ENCODE measurements around the gene SAMHD1.
"Not testable (repeated sequence)": the region's sequence is repeated elsewhere in the genome, so short reads cannot be mapped to it uniquely, and the experiment has no call there.

SAMHD1 gene

DNA sequence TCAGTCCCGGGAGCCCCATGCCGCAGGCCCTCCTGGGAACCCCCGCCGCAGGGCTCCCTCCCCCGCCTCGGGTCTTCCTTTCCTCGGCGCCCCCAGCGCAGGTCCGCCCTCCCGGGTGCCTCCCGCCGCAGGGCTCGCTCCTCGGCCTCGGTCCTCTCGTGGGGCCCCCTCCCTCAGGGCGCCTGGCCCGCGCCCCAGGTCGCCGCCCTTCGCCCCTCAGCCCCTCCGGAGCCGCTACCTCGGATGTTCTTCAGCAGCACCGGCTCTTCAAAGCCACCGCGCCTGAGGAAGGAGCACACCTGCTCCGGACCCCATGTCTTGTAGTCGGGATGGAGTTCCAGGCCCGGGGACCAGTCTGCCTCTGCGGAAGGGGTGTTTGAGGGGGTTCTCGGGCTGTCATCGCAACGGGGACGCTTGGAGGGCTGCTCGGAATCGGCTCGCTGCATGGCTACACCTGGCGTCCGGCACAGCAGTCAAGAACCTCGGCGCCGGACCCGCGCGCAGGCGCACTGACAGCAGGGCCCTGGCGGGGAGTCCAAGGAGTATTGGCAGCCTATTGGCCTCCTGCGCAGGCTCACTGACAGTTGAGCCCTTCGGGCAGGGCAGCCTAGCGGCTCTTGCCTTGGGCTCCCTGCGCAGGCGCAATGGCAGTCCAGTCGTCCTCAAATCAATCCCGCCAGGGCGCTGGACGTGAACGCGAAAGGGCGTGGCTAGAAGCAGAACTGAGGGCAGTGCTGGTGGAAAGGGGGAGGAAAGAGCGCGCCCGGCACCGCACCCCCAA, at the start of gene SAMHD1:
TSS of gene SAMHD1 (minus strand) at position 511 of the 781 bp plus-strand sequence. CDS start at position 446, 65 bp downstream.
- DNase-seq: peak; percentile 95

DNA sequence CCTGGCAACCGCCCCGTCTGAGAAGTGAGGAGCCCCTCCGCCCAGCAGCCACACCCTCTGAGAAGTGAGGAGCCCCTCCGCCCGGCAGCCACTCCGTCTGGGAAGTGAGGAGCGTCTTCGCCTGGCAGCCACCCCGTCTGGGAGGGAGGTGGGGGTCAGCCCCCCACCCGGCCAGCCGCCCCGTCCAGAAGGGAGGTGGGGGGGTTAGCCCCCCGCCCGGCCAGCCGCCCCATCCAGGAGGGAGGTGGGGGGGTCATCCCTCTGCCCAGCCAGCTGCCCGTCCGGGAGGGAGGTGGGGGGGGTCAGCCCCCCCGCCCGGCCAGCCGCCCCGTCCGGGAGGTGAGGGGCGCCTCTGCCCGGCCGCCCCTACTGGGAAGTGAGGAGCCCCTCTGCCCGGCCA, 48.7 kb upstream of the SAMHD1 start:
- not testable (repeated sequence) for DNase-seq

DNA sequence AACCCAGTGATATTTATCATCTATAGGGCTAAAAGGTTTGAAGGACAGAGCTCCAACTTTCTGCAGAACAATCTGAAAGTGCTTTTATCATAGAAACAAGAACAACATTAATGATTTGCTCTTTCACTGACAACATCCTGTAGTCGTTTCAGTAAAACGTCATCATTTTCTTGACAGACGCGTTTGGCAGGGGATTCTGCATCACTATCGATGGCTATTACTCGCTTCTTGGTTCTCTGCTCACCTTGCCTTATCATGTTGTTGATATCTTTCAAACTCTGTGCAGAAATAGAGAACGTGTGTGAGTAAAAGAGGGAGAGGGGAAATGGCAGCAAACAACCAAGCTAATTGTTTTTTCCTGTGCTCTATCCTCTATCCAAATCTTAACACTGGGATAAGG, 47.1 kb upstream of the SAMHD1 start:
- DNase-seq: no peak

DNA sequence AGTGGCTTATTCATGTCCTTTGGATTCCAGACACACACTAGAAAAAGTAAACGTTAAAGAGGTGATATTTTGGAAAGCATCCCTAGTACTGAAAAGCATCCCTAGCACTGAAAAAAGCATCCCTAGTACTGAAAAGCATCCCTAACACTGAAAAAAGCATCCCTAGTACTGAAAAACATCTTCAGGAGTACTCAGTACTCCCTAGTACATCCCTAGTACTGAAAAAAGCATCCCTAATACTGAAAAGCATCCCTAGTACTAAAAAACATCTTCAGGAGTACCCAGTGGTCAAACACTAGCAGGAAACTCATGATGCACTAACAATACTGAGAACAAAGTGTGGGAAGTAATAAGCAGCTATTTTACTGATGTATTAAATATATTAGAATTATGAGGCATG, 45.6 kb upstream of the SAMHD1 start:
- no peak for DNase-seq

DNA sequence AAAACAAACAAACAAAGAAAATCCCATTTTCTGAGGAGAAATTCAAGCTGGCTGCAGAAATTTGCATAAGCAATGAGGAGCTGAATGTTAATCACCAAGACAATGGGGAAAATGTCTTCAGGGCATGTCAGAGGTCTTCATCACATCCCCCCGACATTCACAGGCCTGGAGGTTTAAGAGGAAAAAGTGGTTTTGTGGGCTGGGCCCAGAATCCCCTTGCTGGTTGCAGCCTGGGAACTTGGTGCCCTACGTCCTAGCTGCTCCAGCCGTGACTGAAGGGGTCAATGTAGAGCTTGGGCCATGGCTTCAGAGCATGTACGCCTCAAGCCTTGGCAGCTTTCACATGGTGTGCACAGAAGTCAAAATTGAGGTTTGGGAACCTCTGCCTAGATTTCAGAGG, 42.7 kb upstream of the SAMHD1 start:
- DNase-seq: not testable (repeated sequence)

DNA sequence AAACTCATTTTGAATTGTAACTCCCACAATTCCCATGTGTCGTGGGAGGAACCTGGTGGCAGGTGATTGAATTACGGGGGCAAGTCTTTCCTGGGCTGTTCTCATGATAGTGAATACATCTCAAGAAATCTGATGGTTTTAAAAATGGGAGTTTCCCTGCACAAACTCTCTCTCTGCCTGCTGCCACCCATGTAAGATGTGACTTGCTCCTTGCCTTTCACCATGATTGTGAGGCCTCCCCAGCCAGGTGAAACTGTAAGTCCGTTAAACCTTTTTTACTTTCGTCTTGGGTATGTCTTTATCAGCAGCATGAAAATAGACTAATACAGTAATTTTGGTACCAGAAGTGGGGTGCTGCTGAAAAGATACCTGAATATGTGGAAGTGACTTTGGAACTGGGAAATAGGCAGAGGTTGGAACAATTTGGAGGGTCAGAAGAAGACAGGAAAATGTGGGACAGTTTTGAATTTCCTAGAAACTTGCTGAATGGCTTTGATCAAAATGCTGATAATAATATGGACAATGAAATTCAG, 41.4 kb upstream of the SAMHD1 start:
- no peak for DNase-seq

DNA sequence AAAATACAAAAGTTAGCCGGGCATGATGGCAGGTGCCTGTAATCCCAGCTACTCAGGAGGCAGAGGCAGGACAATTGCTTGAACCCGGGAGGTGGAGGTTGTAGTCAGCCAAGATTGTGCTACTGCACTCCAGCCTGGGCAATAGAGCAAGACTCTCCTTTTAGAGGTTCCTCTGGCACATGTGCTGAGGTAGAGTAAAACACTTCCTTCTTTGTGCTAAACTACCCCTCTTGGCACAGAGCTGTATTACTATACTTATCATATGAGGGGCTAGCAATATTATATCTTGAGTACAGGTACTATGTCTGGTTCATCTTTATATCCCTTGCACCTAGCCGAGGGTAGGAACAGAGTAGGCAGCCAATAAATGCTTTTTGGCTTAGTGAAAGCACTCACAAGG, 40.2 kb upstream of the SAMHD1 start:
- DNase-seq: no peak

DNA sequence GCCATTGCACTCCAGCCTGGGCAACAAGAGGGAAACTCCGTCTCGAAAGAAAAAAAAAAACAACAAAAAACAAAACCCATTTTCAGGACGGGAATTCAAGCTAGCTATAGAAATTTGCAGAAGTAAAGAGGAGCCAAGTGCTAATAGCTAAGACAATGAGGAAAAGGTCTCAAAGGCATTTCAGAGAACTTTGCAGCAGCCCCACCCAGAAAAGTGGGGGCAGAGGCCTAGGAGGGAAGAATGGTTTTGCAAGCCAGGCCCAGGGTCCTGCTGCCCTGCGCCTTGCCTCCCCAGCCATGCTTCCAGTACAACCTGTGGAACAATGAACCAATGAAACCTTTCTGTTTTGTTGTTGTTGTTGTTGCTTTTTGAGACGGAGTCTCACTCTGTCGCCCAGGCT, 38.3 kb upstream of the SAMHD1 start:
- no peak for DNase-seq

DNA sequence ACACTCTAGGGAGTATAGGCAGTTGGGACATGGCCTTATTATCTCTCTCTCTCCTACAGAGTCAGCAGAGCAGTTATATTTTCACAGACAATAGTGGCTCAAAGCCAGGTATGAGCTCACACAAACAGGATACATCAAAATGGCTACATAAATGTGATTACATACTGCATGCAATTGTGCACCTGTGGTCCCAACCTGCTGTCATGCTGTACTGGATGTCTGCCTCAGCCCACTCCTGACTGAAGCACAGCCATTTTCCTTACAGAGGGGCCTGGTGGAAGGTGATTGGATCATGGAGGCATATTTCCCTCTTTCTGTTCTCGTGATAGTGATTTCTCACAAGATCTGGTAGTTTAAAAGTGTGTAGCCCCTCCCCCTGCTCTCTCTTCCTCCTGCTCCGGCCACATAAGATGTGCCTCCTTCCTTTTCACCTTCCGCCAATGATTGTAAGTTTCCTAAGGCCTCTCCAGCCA, 37.0 kb upstream of the SAMHD1 start:
- no peak for DNase-seq

DNA sequence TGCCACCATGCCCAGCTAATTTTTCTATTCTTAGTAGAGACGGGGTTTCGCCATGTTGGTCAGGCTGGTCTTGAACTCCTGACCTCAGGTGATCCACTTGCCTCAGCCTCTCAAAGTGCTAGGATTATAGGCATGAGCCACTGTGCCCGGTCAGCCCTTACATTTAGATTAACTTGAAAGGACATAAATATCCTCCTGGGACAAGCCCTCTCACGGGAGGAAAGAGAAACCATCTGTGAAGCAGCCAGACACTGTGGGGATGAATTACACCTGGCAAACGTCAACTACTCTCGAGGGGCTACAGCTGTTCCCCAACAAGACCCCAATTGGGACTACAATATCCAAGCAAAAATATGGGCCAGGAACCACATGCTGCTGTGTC, 32.7 kb upstream of the SAMHD1 start:
- DNase-seq: no peak

DNA sequence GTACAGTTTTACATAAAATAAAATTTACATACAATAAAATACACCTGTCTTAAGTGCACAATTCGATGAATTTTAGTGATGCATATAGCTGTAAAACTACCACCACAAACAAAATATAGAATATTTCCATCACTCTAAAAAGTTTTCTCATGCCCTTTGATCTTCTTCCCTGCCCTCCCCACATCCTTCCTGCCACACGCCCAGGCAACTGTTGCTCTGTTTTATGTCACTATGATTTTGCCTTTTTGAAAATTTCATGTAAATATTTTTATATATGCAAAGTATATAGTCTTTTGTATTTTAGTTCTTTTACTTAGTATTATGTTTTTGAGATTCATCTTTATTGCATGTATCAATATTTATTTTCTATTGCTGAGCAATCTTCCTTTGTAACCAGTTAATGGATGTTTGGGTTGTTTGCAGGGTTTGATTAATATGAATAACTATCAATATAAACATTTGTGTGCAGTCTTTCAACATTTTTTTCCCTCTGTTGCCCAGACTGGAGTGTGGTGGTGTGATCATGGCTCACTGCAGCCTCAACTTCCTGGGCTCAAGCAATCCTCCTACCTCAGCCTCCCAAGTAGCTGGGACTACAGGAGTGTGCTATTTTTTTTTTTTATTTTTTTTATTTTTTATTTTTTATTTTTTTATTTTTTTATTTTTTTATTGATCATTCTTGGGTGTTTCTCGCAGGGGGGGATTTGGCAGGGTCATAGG, 23.8 kb upstream of the SAMHD1 start:
- no peak for DNase-seq

DNA sequence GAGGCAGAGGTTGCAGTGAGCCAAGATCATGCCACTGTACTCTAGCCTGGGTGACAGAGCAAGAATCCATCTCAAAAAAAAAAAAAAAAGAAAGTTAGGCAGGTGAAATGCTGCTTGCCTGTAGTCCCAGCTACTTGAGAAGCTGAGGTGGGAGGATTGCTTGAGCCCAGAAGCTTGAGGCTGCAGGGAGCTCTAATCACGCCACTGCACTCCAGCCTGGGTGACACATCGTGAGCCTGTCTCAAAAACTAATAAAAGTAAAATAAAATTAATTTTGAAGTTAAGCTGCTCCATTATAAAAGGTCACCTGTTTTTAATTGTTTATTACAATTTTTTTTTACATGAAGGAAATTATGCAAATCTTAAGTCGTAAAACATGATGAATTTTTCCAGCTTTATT, 23.2 kb upstream of the SAMHD1 start:
- no peak for DNase-seq

DNA sequence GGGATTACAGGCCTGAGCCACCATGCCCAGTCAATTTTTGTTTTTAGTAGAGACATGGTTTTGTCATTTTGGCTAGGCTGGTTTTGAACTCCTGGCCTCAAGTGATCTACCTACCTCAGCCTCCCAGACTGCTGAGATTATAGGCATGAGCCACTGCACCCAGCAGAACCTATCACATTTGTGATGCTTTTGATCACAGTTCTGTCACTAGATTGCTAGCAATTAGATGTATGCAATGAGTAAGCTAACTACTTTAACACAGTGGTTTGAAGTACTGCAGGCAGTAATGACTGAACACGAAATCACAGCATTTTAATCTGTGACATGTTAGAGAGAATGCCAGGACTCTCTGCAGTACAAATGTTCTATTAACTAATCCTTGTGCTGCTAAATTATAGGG, 19.6 kb upstream of the SAMHD1 start:
- DNase-seq: no peak

DNA sequence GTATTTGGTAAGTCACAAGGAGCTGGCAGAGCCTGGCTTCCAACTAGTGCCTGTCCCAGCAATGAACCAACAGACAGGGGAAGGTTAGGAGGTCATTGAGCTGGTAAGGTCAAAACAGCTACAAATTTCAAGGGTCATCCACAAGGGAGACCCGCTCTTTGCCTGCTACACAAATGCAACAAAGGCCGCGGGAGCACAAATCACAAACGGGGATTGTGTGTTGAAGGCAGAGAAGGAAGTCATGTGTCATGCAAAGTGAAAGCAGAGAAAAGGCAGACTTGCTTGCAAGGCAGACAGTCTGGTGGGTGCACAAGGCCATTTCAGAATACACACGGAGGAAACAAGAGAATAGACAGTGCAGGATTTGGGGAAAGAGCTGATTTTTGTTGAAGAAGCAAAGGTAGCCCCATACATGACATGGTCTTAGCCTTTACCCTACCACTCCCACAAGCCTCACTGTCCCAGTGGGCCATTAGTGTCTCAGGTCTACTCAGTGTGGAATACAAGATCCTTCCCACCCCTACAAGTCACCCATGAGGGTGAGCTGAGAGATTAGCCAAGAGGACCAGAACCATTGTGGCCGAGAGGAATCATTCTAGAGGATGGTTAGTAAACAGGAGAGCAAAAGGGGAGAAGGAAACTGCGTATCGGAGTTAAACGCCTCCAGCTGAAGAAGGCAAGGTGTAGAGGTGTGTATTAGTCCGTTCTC, 18.1 kb upstream of the SAMHD1 start:
- DNase-seq: no peak

DNA sequence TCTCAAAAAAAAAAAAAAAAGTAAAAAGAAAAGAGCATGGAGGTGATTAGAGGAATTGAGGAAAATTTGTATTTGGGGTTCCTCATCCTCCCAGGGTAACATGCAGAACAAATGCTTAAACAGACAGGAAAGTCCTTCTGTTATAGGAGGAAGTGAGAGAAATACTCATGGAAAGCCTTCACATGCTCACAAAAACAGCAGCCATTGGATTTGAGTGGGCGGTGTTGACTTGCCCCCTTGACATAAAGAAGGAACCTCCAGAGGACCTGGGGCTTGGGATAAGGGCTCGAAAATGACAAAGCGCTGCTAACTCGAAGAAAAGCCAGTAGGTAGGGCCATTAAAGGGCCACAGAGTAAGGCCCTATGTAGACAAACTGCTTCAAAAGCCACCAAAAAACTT, 17.5 kb upstream of the SAMHD1 start:
- DNase-seq: no peak

DNA sequence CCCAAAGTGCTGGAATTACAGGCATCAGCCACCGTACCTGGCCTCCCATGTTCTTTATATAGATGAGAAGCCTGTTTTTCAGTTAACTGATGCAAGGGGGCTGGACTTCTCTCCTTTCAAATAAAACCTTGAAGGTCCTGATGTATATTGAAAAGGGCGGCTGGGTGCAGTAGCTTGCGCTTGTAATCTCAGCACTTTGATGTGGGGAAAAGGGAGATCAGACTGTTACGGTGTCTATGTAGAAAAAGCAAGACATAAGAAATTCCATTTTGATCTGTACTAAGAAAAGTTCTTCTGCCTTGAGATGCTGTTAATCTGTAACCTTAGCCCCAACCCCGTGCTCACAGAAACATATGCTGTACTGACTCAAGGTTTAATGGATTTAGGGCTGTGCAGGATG, 16.1 kb upstream of the SAMHD1 start:
- no peak for DNase-seq

DNA sequence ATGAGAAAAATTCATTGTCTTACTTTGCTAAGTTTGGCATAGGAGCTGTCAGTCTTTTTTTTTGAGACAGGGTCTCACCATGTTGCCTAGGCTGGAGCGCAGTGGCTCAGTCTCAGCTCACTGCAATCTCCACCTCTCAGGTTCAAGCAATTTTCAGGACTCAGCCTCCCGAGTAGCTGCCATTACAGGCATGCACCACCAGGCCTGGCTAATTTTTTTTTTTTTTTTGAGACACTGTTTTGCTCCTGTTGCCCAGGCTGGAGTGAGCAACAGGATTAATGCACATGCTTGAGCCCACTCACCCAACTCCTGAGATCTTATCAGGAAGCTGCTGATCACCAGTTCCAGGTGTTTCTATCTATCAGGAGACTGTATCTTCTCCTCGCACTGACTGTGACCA, 15.5 kb upstream of the SAMHD1 start:
- DNase-seq: not testable (repeated sequence)

DNA sequence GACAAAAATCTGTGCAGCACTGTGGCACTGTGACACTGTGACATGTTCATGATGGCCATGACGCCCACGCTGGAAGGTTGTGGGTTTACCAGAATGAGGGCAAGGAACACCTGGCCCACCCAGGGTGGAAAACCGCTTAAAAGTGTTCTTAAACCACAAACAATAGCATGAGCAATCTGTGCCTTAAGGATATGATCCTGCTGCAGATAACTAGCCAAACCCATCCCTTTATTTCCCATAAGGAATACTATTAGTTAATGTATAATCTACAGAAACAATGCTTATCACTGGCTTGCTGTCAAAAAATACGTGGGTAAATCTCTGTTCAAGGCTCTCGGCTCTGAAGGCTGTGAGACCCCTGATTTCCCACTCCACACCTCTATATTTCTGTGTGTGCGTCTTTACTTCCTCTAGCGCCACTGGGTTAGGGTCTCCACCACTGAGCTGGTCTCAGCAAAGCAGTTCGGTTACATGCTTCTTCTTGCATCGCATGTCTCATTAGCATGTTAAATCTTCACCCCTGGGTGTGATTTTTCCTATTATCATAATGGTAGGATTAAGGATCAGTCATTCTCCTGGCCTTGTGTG, 10.9 kb upstream of the SAMHD1 start:
- DNase-seq: not testable (repeated sequence)

DNA sequence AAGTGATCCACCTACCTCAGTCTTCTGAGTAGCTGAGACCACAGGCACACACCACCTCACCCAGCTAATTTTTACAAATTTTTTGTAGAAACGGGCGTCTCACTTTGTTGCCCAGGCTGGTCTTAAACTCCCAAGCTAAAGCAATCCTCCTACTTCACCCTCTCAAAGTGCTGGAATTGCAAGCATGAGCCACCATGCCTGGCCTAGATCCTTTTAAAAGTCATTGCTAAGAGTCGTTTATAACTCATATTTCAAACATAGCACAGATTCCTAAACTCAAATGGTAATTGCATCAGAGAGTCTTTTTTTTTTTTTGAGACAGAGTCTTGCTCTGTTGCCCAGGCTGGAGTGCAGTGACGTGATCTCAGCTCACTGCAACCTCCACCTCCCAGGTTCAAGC, 7.7 kb upstream of the SAMHD1 start:
- DNase-seq: no peak

DNA sequence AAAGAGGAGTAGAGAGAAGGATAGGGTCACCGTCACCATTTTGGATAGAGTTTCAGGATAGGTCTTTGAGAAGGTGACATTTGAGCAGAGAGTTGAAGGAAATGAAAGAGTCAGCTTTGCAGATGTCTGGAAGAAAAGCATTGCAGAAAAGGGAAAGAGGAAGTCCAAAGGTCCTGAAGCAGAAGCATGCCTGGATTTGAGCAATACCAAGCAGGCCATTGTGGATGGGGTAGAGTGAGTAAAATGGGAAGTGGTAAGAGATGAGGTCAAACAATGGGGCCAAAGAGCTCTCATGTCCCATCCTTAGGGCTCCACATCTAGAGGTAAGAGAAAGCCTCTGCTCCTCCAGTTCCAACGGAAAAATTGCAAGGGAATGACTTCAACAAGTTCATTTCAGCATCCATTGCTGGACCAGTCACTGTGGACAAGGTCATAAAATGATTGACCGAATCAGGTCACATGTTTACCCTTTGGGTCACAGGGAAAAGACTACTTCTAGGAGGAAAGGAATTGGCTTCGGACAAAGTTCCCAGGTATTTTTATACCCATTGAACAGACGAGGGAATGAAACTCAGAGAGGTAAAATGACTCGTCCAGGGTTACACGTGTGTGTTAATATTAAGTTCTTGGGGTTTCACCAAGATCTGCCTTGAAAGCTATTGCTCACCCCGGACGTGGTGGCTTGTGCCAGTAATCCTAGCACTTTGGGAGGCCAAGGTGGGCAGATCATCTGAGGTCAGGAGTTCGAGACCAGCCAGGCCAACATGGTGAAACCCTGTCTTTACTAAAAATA, 6.6 kb upstream of the SAMHD1 start:
- DNase-seq: no peak

DNA sequence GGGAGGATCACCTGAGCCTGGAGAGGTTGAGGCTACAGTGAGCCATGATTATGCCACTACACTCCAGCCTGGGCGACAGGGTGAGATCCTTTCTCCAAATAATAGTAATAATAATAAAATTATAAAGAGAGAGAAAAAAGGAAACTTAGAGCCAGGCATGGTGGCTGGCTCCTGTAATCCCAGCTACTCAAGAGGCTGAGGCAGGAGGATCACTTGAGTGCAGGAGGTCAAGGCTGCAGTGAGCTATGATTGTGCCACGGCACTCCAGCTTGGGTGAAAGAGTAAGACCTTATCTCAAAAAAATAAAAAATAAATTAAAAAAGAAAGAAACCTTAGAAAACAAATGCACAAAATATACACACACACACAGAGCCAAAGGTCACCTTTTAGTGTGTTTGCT, 5.2 kb upstream of the SAMHD1 start:
- no peak for DNase-seq

DNA sequence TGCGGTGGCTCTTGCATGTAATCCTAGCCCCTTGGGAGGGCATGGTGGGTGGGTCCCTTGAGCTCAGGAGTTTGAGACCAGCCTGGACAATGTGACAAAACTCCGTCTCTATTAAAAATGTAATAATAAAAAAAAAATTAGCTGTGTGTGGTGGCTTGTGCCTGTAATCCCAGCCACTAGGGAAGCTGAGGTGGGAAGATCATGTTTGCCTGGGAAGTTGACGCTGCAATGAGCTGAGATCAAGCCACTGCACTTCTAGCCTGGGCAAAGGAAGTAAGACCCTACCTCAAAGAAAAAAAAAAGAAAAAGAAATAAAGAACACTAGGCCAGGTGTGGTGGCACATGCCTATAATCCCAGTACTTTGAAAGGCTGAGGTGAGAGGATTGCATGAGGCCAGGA, 4.5 kb upstream of the SAMHD1 start:
- no peak for DNase-seq

Data from NCI-H510A (cell line).